Esophagus (tissue), 2 donors: Measurements from ENCODE around the gene SPATS2L. TPM values are rescaled to one million over a fixed set of nuclear protein-coding genes. Genes with fewer than 3 reads are reported as not detected.

Experiments used
- H3K27ac ChIP-seq, 2 donors: one replicate each; pipeline ENCODE4 v1.5.1; 2013; ENCODE audit warnings: low read depth in 2 of 2, mild to moderate bottlenecking in 2 of 2, inconsistent platforms in 1 of 2, low read length in 1 of 2, moderate library complexity in 1 of 2
- H3K27me3 ChIP-seq, 2 donors: one replicate each; pipeline ENCODE4 v1.6.1; 2013; ENCODE audit warnings: low read length in 2 of 2, control low read depth in 1 of 2, mild to moderate bottlenecking in 1 of 2; ENCODE audit not compliant: insufficient read depth in 2 of 2, control insufficient read depth in 1 of 2
- H3K36me3 ChIP-seq, 2 donors: one replicate each; pipeline ENCODE4 v1.6.1; 2013; ENCODE audit warnings: low read length in 1 of 2; ENCODE audit not compliant: control insufficient read depth in 2 of 2, insufficient read depth in 2 of 2
- H3K4me1 ChIP-seq, 2 donors: one replicate each; pipeline ENCODE4 v1.6.1; 2013; ENCODE audit warnings: low read length in 1 of 2; ENCODE audit not compliant: control insufficient read depth in 2 of 2, insufficient read depth in 2 of 2
- H3K4me3 ChIP-seq, 2 donors: one replicate each; pipeline ENCODE4 v1.5.1; 2013; ENCODE audit warnings: low read length in 2 of 2, mild to moderate bottlenecking in 2 of 2, low read depth in 1 of 2, moderate library complexity in 1 of 2
- H3K9me3 ChIP-seq, 2 donors: one replicate each; pipeline ENCODE4 v1.6.1; 2013; ENCODE audit warnings: mild to moderate bottlenecking in 2 of 2, low read depth in 1 of 2, low read length in 1 of 2, moderate library complexity in 1 of 2; ENCODE audit not compliant: control insufficient read depth in 2 of 2, insufficient read depth in 1 of 2
- WGBS, 2 donors: extraction: QIAGEN DNeasy Blood & Tissue Kit; methylation state at CpG; one replicate each; pipeline ENCODE4 v1.1.7; 2013; 5-methylcytosine and 5-hydroxymethylcytosine counted together
- polyA plus RNA-seq, 2 donors: library from polyadenylated mRNA; stranded (reverse); fragments of 200-250 nt; gene quantifications; one replicate each; pipeline ENCODE4 v1.2.3, GENCODE V29; 2013
- donor health status: healthy with polysubstance abuse.
- donor health status: Bipolar disorder and iron deficiency.

SPATS2L gene
- polyA plus RNA-seq, 2 donors = 41.2 to 47.5 TPM

DNA sequence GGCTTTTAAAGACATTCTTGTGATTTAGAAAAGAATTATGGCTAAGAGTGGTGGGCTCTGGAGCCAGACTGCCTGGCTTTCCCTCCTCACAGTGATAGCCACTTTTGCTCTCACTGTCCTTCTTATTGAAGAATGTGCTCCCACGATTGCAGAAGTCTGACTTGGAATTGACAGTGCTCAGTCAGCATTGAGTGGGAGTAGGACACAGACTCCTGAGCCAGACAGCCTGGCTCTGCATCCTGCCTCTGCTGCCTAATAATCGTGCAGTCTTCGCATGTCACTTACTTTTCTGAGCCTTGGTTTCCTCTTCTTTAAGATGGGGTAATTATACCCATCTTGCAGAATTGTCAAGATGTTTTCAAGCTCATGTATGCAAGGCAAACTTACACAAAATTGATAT, 23.3 kb downstream of the SPATS2L start:
- H3K4me1 ChIP-seq = no peaks in the 10 kb centered on the region
- 54 to 63% methylated on average over 3 of the region's 3 CpGs for WGBS, 2 donors
- no peaks in the 10 kb centered on the region for H3K9me3 ChIP-seq
- no peak overlapping the region for H3K27ac ChIP-seq
- H3K4me3 ChIP-seq = no peak overlapping the region
- peaks cover 0 to 2% of the 10 kb centered on the region in 2 donors for H3K36me3 ChIP-seq
- H3K27me3 ChIP-seq = no peaks in the 10 kb centered on the region

DNA sequence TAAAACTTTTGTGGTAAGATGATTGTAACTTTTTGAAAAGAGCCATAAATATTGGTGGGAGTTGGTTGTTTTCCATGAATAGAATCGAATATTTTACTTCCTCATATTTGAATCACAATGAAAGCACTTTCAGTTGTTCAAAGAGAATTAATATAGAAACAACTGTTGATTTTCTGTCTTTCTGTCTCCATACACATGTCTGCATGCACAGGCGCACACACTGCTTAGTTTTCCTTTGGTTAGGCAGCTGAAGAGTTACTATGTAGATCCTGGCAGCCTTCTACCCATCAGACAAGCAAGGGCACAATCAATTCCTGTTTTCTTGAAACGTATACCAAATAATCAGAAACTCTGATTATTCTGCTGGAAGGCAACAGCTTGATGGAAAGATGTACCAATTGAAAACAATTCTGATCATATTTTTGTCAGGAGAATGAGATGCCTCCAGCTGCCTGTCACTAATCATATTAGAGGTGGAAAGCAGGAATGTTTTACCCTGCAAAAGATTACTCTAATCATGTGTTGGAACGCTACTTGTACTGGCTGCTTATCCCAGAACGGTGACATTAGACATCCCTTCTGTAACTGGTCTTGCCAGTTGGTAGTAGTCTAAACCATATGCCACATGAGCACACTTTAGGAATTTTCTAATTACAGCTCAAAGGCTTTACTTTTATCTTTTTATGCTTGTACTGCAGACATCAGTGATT, 24.0 kb downstream of the SPATS2L start:
- no peaks in the 10 kb centered on the region for H3K27me3 ChIP-seq
- no peaks in the 10 kb centered on the region for H3K9me3 ChIP-seq
- H3K36me3 ChIP-seq = peaks cover 0 to 2% of the 10 kb centered on the region in 2 donors
- WGBS, 2 donors = 46 to 52% methylated on average over 5 of the region's 5 CpGs
- no peak overlapping the region for H3K27ac ChIP-seq
- no peaks in the 10 kb centered on the region for H3K4me1 ChIP-seq
- no peak overlapping the region for H3K4me3 ChIP-seq

GRCh38 chr2:200331061-200331400, 24.5 kb downstream of the SPATS2L start:
- no peaks in the 10 kb centered on the region for H3K27me3 ChIP-seq
- no peak overlapping the region for H3K4me3 ChIP-seq
- no peaks in the 10 kb centered on the region for H3K4me1 ChIP-seq
- WGBS, 2 donors = 73 to 79% methylated on average over 2 of the region's 2 CpGs
- no peaks in the 10 kb centered on the region for H3K9me3 ChIP-seq
- peaks cover 0 to 2% of the 10 kb centered on the region in 2 donors for H3K36me3 ChIP-seq
- H3K27ac ChIP-seq = no peak overlapping the region

- H3K9me3 ChIP-seq = no peaks in the 10 kb centered on the region
- no peaks in the 10 kb centered on the region for H3K27me3 ChIP-seq
- H3K36me3 ChIP-seq = peaks cover 0 to 2% of the 10 kb centered on the region in 2 donors
- H3K27ac ChIP-seq = no peak overlapping the region
- no peaks in the 10 kb centered on the region for H3K4me1 ChIP-seq
- no peak overlapping the region for H3K4me3 ChIP-seq
- 67 to 79% methylated on average over 2 of the region's 2 CpGs for WGBS, 2 donors
Measured at GRCh38 chr2:200335657-200336056, 29.2 kb downstream of the SPATS2L start.

DNA sequence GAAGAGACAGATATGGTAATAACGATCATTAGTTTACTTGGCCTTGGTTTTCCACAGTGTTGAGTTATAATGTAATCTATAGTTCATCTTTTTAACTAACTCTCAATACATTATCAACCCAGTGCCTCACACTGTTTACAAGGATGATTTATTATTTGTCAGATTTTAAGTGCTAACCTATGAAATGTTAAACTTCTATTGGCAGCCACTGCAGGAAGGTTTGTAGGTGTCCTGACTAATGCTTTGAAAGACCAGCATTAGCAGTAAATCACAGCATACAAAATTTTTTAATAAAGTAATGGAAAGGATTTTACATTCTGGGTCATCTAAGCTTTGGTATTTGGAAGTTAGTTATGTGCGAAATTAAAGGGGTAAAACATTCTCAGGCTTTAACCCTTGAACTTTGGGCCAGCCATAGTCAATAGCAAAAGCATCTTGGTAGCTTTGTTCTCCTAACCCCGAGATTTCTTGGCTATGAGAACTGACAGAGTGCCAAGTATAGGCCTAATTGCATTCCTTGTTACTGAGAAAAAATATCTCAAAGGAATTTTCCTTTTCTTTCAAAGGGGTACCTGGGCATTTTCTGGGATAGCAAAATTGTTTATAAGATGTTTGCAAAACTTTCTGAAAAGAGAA, 30.6 kb downstream of the SPATS2L start:
- Histone ChIP-seq H3K27ac (no peak overlapping the region), H3K9me3 (no peaks in the 10 kb centered on the region), H3K4me3 (no peak overlapping the region), H3K4me1 (no peaks in the 10 kb centered on the region), H3K27me3 (no peaks in the 10 kb centered on the region), H3K36me3 (peaks cover 0 to 2% of the 10 kb centered on the region in 2 donors)
- 36 to 44% methylated on average over 3 of the region's 3 CpGs for WGBS, 2 donors

- Histone ChIP-seq H3K9me3 (no peaks in the 10 kb centered on the region), H3K27me3 (no peaks in the 10 kb centered on the region), H3K4me1 (no peaks in the 10 kb centered on the region), H3K4me3 (no peak overlapping the region), H3K36me3 (peaks cover 0 to 2% of the 10 kb centered on the region in 2 donors), H3K27ac (no peak overlapping the region)
- WGBS, 2 donors = 46 to 57% methylated on average over 2 of the region's 2 CpGs
Measured at GRCh38 chr2:200337621-200338020, 31.1 kb downstream of the SPATS2L start.

GRCh38 chr2:200338692-200339091, 32.2 kb downstream of the SPATS2L start:
- no peaks in the 10 kb centered on the region for H3K4me1 ChIP-seq
- no peaks in the 10 kb centered on the region for H3K27me3 ChIP-seq
- H3K9me3 ChIP-seq = no peaks in the 10 kb centered on the region
- 56 to 71% methylated on average over 4 of the region's 4 CpGs for WGBS, 2 donors
- peaks cover 0 to 2% of the 10 kb centered on the region in 2 donors for H3K36me3 ChIP-seq
- H3K4me3 ChIP-seq = no peak overlapping the region
- peak overlapping the region in 1 of 2 donors; percentile 22 for H3K27ac ChIP-seq

- Histone ChIP-seq H3K27ac (peak overlapping the region in 1 of 2 donors; percentile 13), H3K4me1 (no peaks in the 10 kb centered on the region), H3K9me3 (no peaks in the 10 kb centered on the region), H3K36me3 (peaks cover 0 to 2% of the 10 kb centered on the region in 2 donors), H3K4me3 (no peak overlapping the region), H3K27me3 (no peaks in the 10 kb centered on the region)
- WGBS, 2 donors = 92% methylated on average over 6 of the region's 6 CpGs
Measured at GRCh38 chr2:200340508-200341224, 34.2 kb downstream of the SPATS2L start.

DNA sequence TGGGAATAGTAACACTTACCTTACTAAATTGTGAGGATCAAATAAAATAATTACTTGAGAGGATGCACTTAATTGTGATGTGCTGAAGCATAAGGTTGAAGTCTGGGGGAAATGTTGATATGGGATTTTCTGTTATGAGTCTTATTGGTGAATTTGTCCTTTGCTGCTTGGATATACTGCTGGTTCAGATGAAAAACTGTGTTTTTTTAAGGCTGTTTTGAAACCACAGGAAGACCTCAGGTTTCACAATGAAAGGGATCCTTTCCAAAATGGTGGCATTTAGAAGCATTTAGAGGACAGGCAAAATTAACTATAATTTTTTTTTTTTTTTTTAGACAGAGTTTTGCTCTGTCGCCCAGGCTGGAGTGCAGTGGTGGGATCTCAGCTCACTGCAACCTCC, 34.9 kb downstream of the SPATS2L start:
- no peak overlapping the region for H3K4me3 ChIP-seq
- H3K9me3 ChIP-seq = no peaks in the 10 kb centered on the region
- H3K27me3 ChIP-seq = no peaks in the 10 kb centered on the region
- H3K27ac ChIP-seq = no peak overlapping the region
- H3K4me1 ChIP-seq = no peaks in the 10 kb centered on the region
- 86 to 100% methylated on average over 1 of the region's 1 CpG for whole genome bisulfite sequencing, 2 donors
- peaks cover 0 to 2% of the 10 kb centered on the region in 2 donors for H3K36me3 ChIP-seq
